HEK293 (cell line): ENCODE results near the gene CSNK1G1.

Experiments
- GLIS1 ChIP-seq: fragments of 450-650 bp; formaldehyde crosslinking; IDR thresholded peaks from 2 replicates; pipeline ENCODE4 v1.5.1; 2016; ENCODE audit warnings: missing biosample characterization, missing genetic modification characterization
- KLF1 ChIP-seq: fragments of 450-650 bp; formaldehyde crosslinking; IDR thresholded peaks from 2 replicates; pipeline ENCODE4 v1.5.1; 2016; ENCODE audit warnings: missing biosample characterization, missing genetic modification characterization
- KLF10 ChIP-seq: fragments of 450-650 bp; IDR thresholded peaks from 2 replicates; pipeline ENCODE4 v1.5.1; 2018; ENCODE audit warnings: missing biosample characterization, mild to moderate bottlenecking, missing genetic modification characterization
- PRDM4 ChIP-seq: fragments of 450-650 bp; formaldehyde crosslinking; IDR thresholded peaks from 2 replicates; pipeline ENCODE4 v1.5.1; 2017; ENCODE audit warnings: missing biosample characterization, missing genetic modification characterization
- REPIN1 ChIP-seq: fragments of 450-650 bp; formaldehyde crosslinking; IDR thresholded peaks from 2 replicates; pipeline ENCODE4 v1.5.1; 2017; ENCODE audit warnings: missing biosample characterization, missing genetic modification characterization, low read depth
- ZBTB8A ChIP-seq: fragments of 450-650 bp; formaldehyde crosslinking; IDR thresholded peaks from 2 replicates; pipeline ENCODE4 v1.5.1; 2016; ENCODE audit warnings: missing biosample characterization, missing genetic modification characterization
- ZNF121 ChIP-seq: fragments of 450-650 bp; formaldehyde crosslinking; IDR thresholded peaks from 2 replicates; pipeline ENCODE4 v1.5.1; 2016; ENCODE audit warnings: missing biosample characterization, missing genetic modification characterization
- ZNF221 ChIP-seq: fragments of 450-650 bp; formaldehyde crosslinking; IDR thresholded peaks from 2 replicates; pipeline ENCODE4 v1.5.1; 2017; ENCODE audit warnings: missing biosample characterization, missing genetic modification characterization, borderline replicate concordance
- ZNF239 ChIP-seq: fragments of 450-650 bp; formaldehyde crosslinking; IDR thresholded peaks from 2 replicates; pipeline ENCODE4 v1.5.1; 2016; ENCODE audit warnings: missing biosample characterization, missing genetic modification characterization
- ZNF248 ChIP-seq: fragments of 450-650 bp; formaldehyde crosslinking; IDR thresholded peaks from 2 replicates; pipeline ENCODE4 v1.5.1; 2017; ENCODE audit warnings: missing biosample characterization, missing genetic modification characterization
- ZNF26 ChIP-seq: fragments of 450-650 bp; formaldehyde crosslinking; IDR thresholded peaks from 2 replicates; pipeline ENCODE4 v1.5.1; 2016; ENCODE audit warnings: missing biosample characterization, missing genetic modification characterization
- ZNF292 ChIP-seq: fragments of 450-650 bp; formaldehyde crosslinking; IDR thresholded peaks from 2 replicates; pipeline ENCODE4 v1.5.1; 2016; ENCODE audit warnings: low read depth, missing biosample characterization, missing genetic modification characterization, borderline replicate concordance
- ZNF366 ChIP-seq: fragments of 450-650 bp; formaldehyde crosslinking; conservative IDR thresholded peaks from 2 replicates; pipeline ENCODE4 v1.5.1; 2016; ENCODE audit warnings: missing biosample characterization, missing genetic modification characterization
- ZNF37A ChIP-seq: fragments of 450-650 bp; IDR thresholded peaks from 2 replicates; pipeline ENCODE4 v1.5.1; 2018; ENCODE audit warnings: missing biosample characterization, missing genetic modification characterization
- ZNF404 ChIP-seq: fragments of 450-650 bp; formaldehyde crosslinking; IDR thresholded peaks from 2 replicates; pipeline ENCODE4 v1.5.1; 2017; ENCODE audit warnings: missing biosample characterization, missing genetic modification characterization
- ZNF449 ChIP-seq: fragments of 450-650 bp; formaldehyde crosslinking; IDR thresholded peaks from 2 replicates; pipeline ENCODE4 v1.5.1; 2017; ENCODE audit warnings: missing biosample characterization, mild to moderate bottlenecking, missing genetic modification characterization, moderate library complexity
- ZNF510 ChIP-seq: fragments of 450-650 bp; formaldehyde crosslinking; IDR thresholded peaks from 2 replicates; pipeline ENCODE4 v1.5.1; 2018; ENCODE audit warnings: mild to moderate bottlenecking, missing genetic modification characterization, missing biosample characterization; ENCODE audit not compliant: insufficient replicate concordance
- ZNF561 ChIP-seq: fragments of 450-650 bp; IDR thresholded peaks from 2 replicates; pipeline ENCODE4 v1.5.1; 2018; ENCODE audit warnings: missing biosample characterization, missing genetic modification characterization, borderline replicate concordance
- ZNF596 ChIP-seq: fragments of 450-650 bp; IDR thresholded peaks from 2 replicates; pipeline ENCODE4 v1.5.0; 2018; ENCODE audit warnings: missing biosample characterization, mild to moderate bottlenecking, missing genetic modification characterization, moderate library complexity
- ZNF600 ChIP-seq: fragments of 450-650 bp; formaldehyde crosslinking; IDR thresholded peaks from 2 replicates; pipeline ENCODE4 v1.5.1; 2016; ENCODE audit warnings: missing biosample characterization, missing genetic modification characterization
- ZNF670 ChIP-seq: fragments of 450-650 bp; formaldehyde crosslinking; IDR thresholded peaks from 2 replicates; pipeline ENCODE4 v1.5.1; 2016; ENCODE audit warnings: missing biosample characterization, missing genetic modification characterization, low read depth
- ZNF76 ChIP-seq: fragments of 450-650 bp; formaldehyde crosslinking; IDR thresholded peaks from 2 replicates; pipeline ENCODE4; 2016; ENCODE audit warnings: low read depth, missing biosample characterization, missing genetic modification characterization, borderline replicate concordance
- ZNF768 ChIP-seq: fragments of 450-650 bp; formaldehyde crosslinking; IDR thresholded peaks from 2 replicates; pipeline ENCODE4 v1.5.1; 2018; ENCODE audit warnings: missing biosample characterization, mild to moderate bottlenecking, missing genetic modification characterization
- ZSCAN30 ChIP-seq: fragments of 450-650 bp; IDR thresholded peaks from 2 replicates; pipeline ENCODE4 v1.5.1; 2018; ENCODE audit warnings: missing biosample characterization, mild to moderate bottlenecking, missing genetic modification characterization, moderate library complexity

Gene CSNK1G1

GRCh38 chr15:64162869-64163658 lies 192.9 kb downstream of the CSNK1G1 start, which contains the start of gene PPIB (continued):
- TF ChIP-seq ZNF37A (tag by site-specific recombination) (no peak), KLF1 (0 out of 2 replicates have a peak, but pooled peaks have one; percentile 23), ZNF670 (no peak), KLF10 (tag by site-specific recombination) (peak; percentile 92), ZNF600 (tag by site-specific recombination) (peak; percentile 79), ZNF768 (tag by site-specific recombination) (no peak), REPIN1 (tag by site-specific recombination) (no peak), ZNF248 (tag by site-specific recombination) (no peak), ZBTB8A (tag by site-specific recombination) (peak; percentile 100), ZNF292 (tag by site-specific recombination) (no peak), ZNF221 (tag by site-specific recombination) (no peak), ZNF510 (no peak), ZNF239 (tag by site-specific recombination) (no peak), ZNF121 (tag by site-specific recombination) (peak; percentile 40; the same call in 1 of the 2 replicates), ZNF404 (tag by site-specific recombination) (no peak), ZNF76 (tag by site-specific recombination) (peak; percentile 84; the same call in 1 of the 2 replicates), ZNF366 (tag by site-specific recombination) (no peak), ZNF561 (tag by site-specific recombination) (0 out of 2 replicates have a peak, but pooled peaks have one; percentile 42), ZSCAN30 (tag by site-specific recombination) (peak; percentile 72; the same call in 1 of the 2 replicates), ZNF26 (no peak), PRDM4 (no peak), GLIS1 (peak; percentile 75), ZNF449 (tag by site-specific recombination) (no peak), ZNF596 (tag by site-specific recombination) (no peak)
